Effector memory CD4-positive, alpha-beta T cell (primary cell): ENCODE measurements around the gene HMG20B.
A peak's percentile ranks its signal among the peaks of the same experiment; 100 is the strongest.
"Not testable (repeated sequence)": the region's sequence is repeated elsewhere in the genome, so short reads cannot be mapped to it uniquely, and the experiment has no call there.

Experiments
- DNase-seq, 3 donors: peaks; one replicate each; pipeline ENCODE4 v3.0.0-alpha.2; 2020
- H3K27ac ChIP-seq: 2 replicates; pipeline ENCODE4 v1.7.0; 2013; ENCODE audit warnings: mild to moderate bottlenecking, low read length, moderate library complexity; ENCODE audit not compliant: insufficient read depth, poor library complexity, severe bottlenecking
- H3K27me3 ChIP-seq: replicated peaks from 2 replicates; pipeline ENCODE4 v1.7.0; 2013; ENCODE audit warnings: mild to moderate bottlenecking, low read length; ENCODE audit not compliant: insufficient read depth, control insufficient read depth, poor library complexity, severe bottlenecking
- H3K36me3 ChIP-seq: 2 replicates; pipeline ENCODE4 v1.7.0; 2013; ENCODE audit warnings: mild to moderate bottlenecking, low read length, moderate library complexity; ENCODE audit not compliant: control insufficient read depth, insufficient read depth
- H3K4me1 ChIP-seq: 2 replicates; pipeline ENCODE4 v1.7.0; 2013; ENCODE audit warnings: low read length, mild to moderate bottlenecking; ENCODE audit not compliant: control insufficient read depth, insufficient read depth, poor library complexity, severe bottlenecking
- H3K4me3 ChIP-seq: 2 replicates; pipeline ENCODE4 v1.7.0; 2013; ENCODE audit warnings: low read length, low read depth, mild to moderate bottlenecking; ENCODE audit not compliant: insufficient read depth, poor library complexity, severe bottlenecking
- H3K9me3 ChIP-seq: 2 replicates; pipeline ENCODE4 v1.7.0; 2013; ENCODE audit warnings: mild to moderate bottlenecking, low read length, moderate library complexity; ENCODE audit not compliant: control insufficient read depth

Gene HMG20B

DNA sequence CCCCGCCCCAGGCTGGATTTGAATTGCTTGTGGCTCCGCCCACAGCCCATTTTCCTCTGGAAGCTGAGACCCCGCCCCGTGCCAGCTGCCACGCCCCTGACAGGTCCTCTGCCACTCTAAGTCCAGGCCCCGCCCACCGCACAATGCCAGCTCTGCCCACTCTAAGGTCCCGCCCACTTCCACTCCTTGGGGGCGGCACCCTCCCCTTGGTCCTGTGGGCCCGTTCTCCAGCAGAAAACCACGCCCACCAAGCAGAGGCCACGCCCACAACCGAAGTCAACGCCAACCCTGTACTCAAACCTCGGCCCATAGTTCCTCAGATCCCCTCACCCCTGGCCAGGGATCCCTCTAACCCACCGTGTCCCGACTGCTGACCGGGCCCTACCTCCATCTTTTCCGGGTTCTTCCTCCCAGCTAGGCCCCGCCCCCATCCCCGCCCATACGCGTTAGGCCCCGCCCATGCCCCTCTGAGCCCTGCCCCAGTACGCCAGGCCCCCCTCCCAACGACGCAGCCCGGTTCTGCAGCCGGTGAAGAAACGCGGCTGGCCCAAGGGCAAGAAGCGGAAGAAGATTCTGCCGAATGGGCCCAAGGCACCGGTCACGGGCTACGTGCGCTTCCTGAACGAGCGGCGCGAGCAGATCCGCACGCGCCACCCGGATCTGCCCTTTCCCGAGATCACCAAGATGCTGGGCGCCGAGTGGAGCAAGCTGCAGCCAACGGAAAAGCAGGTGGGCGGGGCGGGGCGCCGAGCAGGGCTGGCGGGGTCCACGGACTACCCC lies 1.3 kb downstream of the HMG20B start:
- peak; percentile 69 to 81 (median 78) for DNase-seq
- no peaks in the 10 kb centered on the region for H3K36me3 ChIP-seq
- H3K27me3 ChIP-seq = no peaks in the 10 kb centered on the region
- peak overlapping the region; percentile 79 for H3K4me3 ChIP-seq
- H3K27ac ChIP-seq = no peak overlapping the region
- peaks cover 11% of the 10 kb centered on the region for H3K4me1 ChIP-seq
- no peaks in the 10 kb centered on the region for H3K9me3 ChIP-seq

DNA sequence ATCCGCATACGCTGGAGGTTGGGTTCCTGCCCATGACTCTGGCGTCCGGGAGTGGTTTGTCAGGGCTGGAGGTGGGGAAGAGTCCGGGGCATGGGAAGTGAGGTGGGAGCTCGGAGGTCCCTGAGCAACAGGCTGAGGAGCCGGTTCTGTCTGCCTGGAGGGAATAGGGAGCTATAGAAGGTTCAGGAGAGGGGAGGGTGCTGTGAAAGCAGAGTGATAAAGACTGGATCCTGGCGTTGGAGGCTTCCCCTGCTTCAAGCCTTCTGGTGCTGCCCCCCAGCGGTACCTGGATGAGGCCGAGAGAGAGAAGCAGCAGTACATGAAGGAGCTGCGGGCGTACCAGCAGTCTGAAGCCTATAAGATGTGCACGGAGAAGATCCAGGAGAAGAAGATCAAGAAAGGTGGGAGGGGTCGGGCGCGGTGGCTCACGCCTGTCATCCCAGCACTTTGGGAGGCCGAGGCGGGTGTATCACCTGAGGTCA lies 2.6 kb downstream of the HMG20B start:
- Histone ChIP-seq H3K4me3 (no peak overlapping the region), H3K4me1 (peaks cover 11% of the 10 kb centered on the region), H3K36me3 (no peaks in the 10 kb centered on the region), H3K27ac (no peak overlapping the region), H3K27me3 (no peaks in the 10 kb centered on the region), H3K9me3 (no peaks in the 10 kb centered on the region)
- DNase-seq = no peak

DNA sequence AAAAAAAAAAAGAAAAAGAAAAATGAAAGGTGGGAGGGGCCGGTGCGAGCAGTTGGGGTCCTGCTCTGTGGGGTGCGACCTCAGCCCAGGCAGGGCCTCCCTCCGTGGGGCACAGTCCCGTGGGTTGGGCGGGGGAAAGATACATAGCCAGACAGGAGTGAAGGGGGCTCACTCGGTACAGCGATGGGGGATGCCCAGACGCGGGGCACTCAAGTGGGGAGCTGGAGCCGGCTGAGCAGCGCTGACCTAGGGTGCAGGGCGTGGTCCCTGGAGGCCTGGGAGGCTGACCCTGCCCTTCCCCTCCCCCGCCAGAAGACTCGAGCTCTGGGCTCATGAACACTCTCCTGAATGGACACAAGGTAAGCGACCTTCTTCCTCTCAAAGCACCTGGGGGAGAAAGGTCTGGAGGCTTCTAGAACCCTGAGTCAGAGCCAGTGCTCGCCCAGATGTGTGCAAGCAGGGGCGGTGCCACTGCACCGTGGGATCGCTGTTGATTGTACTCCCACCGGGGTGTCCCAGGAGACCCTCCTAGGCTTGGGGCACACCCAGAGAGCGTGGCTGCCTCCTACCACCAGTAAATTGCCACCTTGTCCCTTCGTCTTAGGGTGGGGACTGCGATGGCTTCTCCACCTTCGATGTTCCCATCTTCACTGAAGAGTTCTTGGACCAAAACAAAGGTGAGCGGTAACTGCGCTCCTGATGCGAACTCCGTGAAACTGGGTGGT lies 3.4 kb downstream of the HMG20B start:
- no peaks in the 10 kb centered on the region for H3K36me3 ChIP-seq
- no peaks in the 10 kb centered on the region for H3K9me3 ChIP-seq
- H3K4me1 ChIP-seq = peaks cover 11% of the 10 kb centered on the region
- no peak for DNase-seq
- no peak overlapping the region for H3K27ac ChIP-seq
- no peaks in the 10 kb centered on the region for H3K27me3 ChIP-seq
- no peak overlapping the region for H3K4me3 ChIP-seq

DNA sequence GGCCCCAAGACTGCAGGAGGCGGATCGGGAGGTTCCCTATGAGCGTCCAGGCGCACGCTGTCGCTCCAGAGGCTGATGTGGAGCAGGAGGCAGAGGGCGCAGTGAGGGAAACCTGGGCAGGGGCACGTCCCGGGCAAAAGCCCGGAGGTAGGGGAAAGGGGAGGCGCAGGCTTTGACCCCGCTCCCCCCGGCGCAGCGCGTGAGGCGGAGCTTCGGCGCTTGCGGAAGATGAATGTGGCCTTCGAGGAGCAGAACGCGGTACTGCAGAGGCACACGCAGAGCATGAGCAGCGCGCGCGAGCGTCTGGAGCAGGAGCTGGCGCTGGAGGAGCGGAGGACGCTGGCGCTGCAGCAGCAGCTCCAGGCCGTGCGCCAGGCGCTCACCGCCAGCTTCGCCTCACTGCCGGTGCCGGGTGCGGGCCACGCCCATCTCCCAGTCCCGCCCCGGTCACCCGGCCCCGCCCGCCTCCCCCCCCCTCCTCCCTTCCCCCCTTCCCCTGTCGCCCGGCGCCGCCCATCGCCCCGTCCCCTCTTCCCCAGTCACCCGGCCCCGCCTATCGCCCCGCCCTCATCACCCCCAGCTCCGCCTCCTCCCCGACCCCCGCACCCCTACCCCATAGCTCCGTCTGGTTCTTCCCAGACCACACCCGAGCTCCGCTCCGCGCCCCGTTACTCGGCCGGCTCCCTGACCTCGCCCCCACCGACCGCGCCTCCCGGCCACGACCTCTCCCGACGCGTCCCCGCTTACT lies 4.1 kb downstream of the HMG20B start:
- H3K4me1 ChIP-seq = peaks cover 11% of the 10 kb centered on the region
- no peak overlapping the region for H3K27ac ChIP-seq
- H3K9me3 ChIP-seq = no peaks in the 10 kb centered on the region
- no peaks in the 10 kb centered on the region for H3K27me3 ChIP-seq
- H3K36me3 ChIP-seq = no peaks in the 10 kb centered on the region
- no peak overlapping the region for H3K4me3 ChIP-seq
- DNase-seq = no peak

DNA sequence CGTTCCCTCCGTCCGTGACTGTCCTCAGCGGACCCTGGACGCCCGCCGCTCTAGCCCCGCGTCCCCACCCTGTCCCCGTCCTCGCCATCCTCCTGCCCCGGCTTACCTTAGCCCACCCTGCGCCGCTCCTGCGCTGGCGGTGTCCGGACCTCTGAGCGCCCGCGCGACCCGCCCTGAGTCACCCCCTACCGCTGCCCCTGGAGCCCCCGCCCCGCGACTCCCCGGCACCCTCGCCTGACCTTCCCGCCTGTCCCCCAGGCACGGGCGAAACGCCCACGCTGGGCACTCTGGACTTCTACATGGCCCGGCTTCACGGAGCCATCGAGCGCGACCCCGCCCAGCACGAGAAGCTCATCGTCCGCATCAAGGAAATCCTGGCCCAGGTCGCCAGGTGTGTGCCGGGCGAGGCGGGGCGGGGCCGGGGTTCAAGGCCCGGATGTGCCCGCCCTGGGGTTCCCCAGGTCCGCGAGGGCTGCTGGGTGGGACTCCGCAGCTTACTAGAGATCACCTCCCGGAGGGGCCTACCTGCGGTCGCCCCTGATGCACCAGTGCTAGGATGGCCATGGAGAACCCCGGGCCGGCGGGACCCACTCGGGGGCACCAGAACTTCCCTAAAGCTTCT lies 5.1 kb downstream of the HMG20B start:
- H3K4me3 ChIP-seq = no peak overlapping the region
- H3K36me3 ChIP-seq = no peaks in the 10 kb centered on the region
- H3K4me1 ChIP-seq = peaks cover 7% of the 10 kb centered on the region
- H3K27me3 ChIP-seq = no peaks in the 10 kb centered on the region
- no peaks in the 10 kb centered on the region for H3K9me3 ChIP-seq
- H3K27ac ChIP-seq = no peak overlapping the region
- DNase-seq = no peak

DNA sequence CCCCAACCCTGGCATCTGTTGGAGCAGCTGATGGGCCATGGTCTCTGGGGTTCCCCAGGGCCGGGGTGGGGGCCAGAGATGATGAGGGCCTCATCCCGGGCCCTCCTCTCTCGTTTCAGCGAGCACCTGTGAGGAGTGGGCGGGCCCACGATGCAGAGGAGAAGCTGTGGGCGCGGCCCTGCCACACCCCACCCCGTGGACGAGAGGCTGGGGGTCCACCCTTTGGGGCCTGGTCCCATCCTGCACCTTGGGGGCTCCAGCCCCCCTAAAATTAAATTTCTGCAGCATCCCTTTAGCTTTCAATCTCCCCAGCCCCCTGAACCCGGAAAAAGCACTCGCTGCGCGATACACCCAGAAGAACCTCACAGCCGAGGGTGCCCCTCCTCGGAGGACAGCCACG lies 5.6 kb downstream of the HMG20B start:
- DNase-seq = no peak
- no peak overlapping the region for H3K4me3 ChIP-seq
- H3K36me3 ChIP-seq = no peaks in the 10 kb centered on the region
- no peaks in the 10 kb centered on the region for H3K9me3 ChIP-seq
- no peak overlapping the region for H3K27ac ChIP-seq
- peaks cover 4% of the 10 kb centered on the region for H3K4me1 ChIP-seq
- no peaks in the 10 kb centered on the region for H3K27me3 ChIP-seq

DNA sequence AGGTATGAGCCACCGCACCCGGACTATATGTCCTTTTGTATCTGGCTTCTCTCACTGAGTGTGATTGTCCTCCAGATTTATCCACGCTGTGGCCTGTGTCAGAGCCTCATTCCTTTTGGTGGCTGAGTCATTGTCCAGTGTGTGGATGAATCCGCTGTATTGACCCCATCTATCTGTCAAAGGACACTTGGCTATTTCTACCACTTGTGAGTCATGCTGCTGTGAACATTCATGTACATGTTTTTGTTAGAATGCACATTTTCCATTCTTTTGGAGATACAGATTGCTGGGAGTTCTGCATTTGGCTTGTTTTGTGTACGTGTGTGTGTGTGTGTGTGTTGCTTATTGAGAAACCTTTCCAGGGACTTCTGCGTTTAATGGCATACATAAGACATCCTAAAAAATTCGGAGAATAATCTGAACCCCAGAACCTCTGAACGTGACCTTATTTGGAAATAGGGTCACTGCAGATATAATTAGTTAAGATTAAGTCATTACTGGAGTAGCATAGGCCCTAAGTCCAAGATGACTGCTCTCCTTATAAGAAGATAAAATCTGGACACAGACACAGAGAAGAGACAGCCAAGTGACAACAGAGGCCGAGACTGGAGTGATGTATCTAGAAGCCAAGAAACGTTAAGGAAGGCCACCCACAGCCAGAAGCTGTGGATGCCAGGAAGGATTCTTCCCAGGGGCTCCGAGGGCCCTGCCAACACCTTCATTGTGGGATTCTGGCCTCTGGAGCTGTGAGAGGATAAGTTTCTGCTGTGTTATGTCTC lies 7.6 kb downstream of the HMG20B start:
- Histone ChIP-seq H3K36me3 (no peaks in the 10 kb centered on the region), H3K27ac (no peak overlapping the region), H3K4me1 (no peaks in the 10 kb centered on the region), H3K27me3 (no peaks in the 10 kb centered on the region), H3K4me3 (no peak overlapping the region), H3K9me3 (no peaks in the 10 kb centered on the region)
- DNase-seq = no peak

DNA sequence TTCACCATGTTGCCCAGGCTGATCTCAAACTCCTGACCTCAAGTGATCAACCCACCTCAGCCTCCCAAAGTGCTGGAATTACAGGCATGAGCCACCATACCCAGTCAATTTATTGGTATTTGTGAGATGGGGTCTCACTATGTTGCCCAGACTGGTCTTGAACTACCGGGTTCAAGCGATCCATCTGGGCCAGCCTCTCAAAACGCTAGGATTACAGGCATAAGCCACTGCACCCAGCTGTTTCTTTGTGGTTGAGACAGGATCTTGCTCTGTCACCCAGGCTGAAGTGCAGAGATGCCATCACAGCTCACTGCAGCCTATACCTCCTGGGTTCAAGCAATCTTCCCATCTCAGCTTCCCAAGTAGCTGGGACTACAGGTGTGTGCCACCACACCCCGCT lies 9.0 kb downstream of the HMG20B start:
- not testable (repeated sequence) for H3K36me3 ChIP-seq, H3K9me3 ChIP-seq, H3K27me3 ChIP-seq, H3K4me1 ChIP-seq, H3K4me3 ChIP-seq, H3K27ac ChIP-seq, DNase-seq

DNA sequence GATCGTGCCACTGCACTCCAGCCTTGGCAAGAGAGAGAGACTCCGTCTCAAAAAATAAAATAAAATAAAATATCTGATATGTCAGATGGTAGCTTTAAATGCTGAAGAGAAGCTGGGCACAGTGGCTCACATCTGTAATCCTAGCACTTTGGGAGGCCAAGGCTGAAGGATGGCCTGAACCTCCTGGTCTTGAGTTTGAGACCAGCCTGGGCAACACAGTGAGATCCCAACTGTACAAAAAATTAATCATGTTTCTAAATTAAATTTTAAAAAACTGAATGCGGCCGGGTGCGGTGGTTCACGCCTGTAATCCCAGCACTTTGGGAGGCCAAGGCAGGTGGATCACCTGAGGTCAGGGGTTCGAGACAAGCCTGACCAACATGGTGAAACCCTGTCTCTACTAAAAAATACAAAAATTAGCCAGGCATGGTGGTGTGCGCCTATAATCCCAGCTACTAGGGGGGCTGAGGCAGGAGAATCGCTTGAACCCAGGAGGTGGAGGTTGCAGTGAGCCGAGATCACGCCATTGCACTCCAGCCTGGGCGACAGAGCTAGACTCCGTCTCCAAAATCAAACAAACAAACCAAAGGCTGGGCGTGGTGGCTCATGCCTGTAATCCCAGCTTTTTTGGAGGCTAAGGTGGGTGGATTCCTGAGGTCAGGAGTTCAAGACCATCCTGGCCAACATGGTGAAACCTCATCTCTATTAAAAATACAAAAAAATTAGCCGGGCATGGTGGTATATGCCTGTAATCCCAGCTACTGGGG lies 11.5 kb downstream of the HMG20B start:
- not testable (repeated sequence) for H3K36me3 ChIP-seq, H3K9me3 ChIP-seq, H3K4me1 ChIP-seq, H3K27me3 ChIP-seq, H3K27ac ChIP-seq, DNase-seq, H3K4me3 ChIP-seq
